Activated naive CD4-positive, alpha-beta T cell treated with Interleukin-2 at 50 U/mL for 16 hours (primary cell): ENCODE results near the gene LMBRD2.

Experiments used
- DNase-seq: peaks from one replicate; pipeline ENCODE4 v3.0.0-alpha.2; 2020

LMBRD2 gene

GRCh38 chr5:36096486-36096885 lies 55.2 kb downstream of the LMBRD2 start:
- DNase-seq = no peak

- no peak for DNase-seq
These were observed 61.7 kb downstream of the LMBRD2 start for GRCh38 chr5:36089989-36090388.

- DNase-seq = no peak
These were observed 72.4 kb downstream of the LMBRD2 start for GRCh38 chr5:36079200-36079781.

GRCh38 chr5:36078430-36078829 lies 73.3 kb downstream of the LMBRD2 start:
- no peak for DNase-seq

GRCh38 chr5:36073595-36074216 lies 78.0 kb downstream of the LMBRD2 start:
- DNase-seq = no peak

- no peak for DNase-seq
These were observed 80.8 kb downstream of the LMBRD2 start for GRCh38 chr5:36070687-36071571.

- DNase-seq = no peak
These were observed 82.9 kb downstream of the LMBRD2 start for GRCh38 chr5:36068751-36069281.

- no peak for DNase-seq
These were observed 85.0 kb downstream of the LMBRD2 start, which contains the start of gene UGT3A2 for GRCh38 chr5:36066540-36067210. Gene UGT3A2, minus strand, starts transcription at chr5:36066882. Its CDS starts 93 bp downstream, at chr5:36066789.

GRCh38 chr5:36066001-36066539 lies 85.6 kb downstream of the LMBRD2 start:
- DNase-seq = no peak

- DNase-seq = no peak
These were observed 91.2 kb downstream of the LMBRD2 start for GRCh38 chr5:36060420-36060887.

- no peak for DNase-seq
These were observed 91.9 kb downstream of the LMBRD2 start for GRCh38 chr5:36059571-36060419.

GRCh38 chr5:36058776-36059175 lies 92.9 kb downstream of the LMBRD2 start:
- no peak for DNase-seq

- no peak for DNase-seq
These were observed 94.3 kb downstream of the LMBRD2 start for GRCh38 chr5:36057386-36057785.

GRCh38 chr5:36056422-36056821 lies 95.3 kb downstream of the LMBRD2 start:
- DNase-seq = no peak

- no peak for DNase-seq
These were observed 95.7 kb downstream of the LMBRD2 start for GRCh38 chr5:36055984-36056383.

GRCh38 chr5:36054647-36055046 lies 97.0 kb downstream of the LMBRD2 start:
- no peak for DNase-seq

GRCh38 chr5:36052538-36052937 lies 99.1 kb downstream of the LMBRD2 start:
- DNase-seq = no peak

- no peak for DNase-seq
These were observed 101.7 kb downstream of the LMBRD2 start for GRCh38 chr5:36049949-36050348.
